Upper lobe of left lung (tissue), 4 donors: ENCODE measurements around the gene SNRNP40.

Experiments
- POLR2AphosphoS5 ChIP-seq, 2 donors: sonication (generic); formaldehyde crosslinking; IDR thresholded peaks; one replicate each; pipeline ENCODE4 v1.5.1; 2017; ENCODE audit warnings: antibody characterized with exemption in 2 of 2
- TF ChIP-seq, protein P1 (sequence below), 6 experiments: fragments of 450-650 bp in 4 of 6; fragments of 200-600 bp in 2 of 6; sonication (generic) in 2 of 6; IDR thresholded peaks; one replicate each; pipeline ENCODE4 v1.5.1; 2016 to 2019; ENCODE audit warnings: antibody characterized with exemption in 6 of 6

GRCh38 chr1:31241321-31241720 lies 55.3 kb downstream of the SNRNP40 start:
- TF ChIP-seq, protein P1, sequence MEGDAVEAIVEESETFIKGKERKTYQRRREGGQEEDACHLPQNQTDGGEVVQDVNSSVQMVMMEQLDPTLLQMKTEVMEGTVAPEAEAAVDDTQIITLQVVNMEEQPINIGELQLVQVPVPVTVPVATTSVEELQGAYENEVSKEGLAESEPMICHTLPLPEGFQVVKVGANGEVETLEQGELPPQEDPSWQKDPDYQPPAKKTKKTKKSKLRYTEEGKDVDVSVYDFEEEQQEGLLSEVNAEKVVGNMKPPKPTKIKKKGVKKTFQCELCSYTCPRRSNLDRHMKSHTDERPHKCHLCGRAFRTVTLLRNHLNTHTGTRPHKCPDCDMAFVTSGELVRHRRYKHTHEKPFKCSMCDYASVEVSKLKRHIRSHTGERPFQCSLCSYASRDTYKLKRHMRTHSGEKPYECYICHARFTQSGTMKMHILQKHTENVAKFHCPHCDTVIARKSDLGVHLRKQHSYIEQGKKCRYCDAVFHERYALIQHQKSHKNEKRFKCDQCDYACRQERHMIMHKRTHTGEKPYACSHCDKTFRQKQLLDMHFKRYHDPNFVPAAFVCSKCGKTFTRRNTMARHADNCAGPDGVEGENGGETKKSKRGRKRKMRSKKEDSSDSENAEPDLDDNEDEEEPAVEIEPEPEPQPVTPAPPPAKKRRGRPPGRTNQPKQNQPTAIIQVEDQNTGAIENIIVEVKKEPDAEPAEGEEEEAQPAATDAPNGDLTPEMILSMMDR (IDR thresholded peaks at IDR 0.05), result no peak
- TF ChIP-seq POLR2AphosphoS5 (IDR thresholded peaks at IDR 0.05), result no peak
